H1 (cell line): Measurements from ENCODE around the gene ADARB2. TPM values are rescaled to one million over a fixed set of nuclear protein-coding genes. Genes with fewer than 3 reads are reported as not detected.

Source experiments
- EP300 ChIP-seq, 2 experiments: IDR thresholded peaks; 1 replicate in 1 of 2; 2 replicates in 1 of 2; pipeline ENCODE4 v1.6.1; 2011 to 2012; ENCODE audit warnings: low read depth in 2 of 2, low read length in 2 of 2, mild to moderate bottlenecking in 2 of 2, borderline replicate concordance in 1 of 2, inconsistent platforms in 1 of 2, moderate library complexity in 1 of 2
- SP2 ChIP-seq: IDR thresholded peaks from 2 replicates; pipeline ENCODE4 v1.6.1; 2012; ENCODE audit warnings: mild to moderate bottlenecking, low read length, inconsistent platforms
- polyA plus RNA-seq, 7 experiments: library from polyadenylated mRNA; depleted of rRNA in 3 of 7; stranded (reverse) in 5 of 7; unstranded in 2 of 7; fragments of >200 nt in 5 of 7; fragments of 200-250 nt in 2 of 7; gene quantifications; 1 replicate in 5 of 7; 2 replicates in 1 of 7; 4 replicates in 1 of 7; pipeline versions ENCODE4 v1.2.1 to v1.2.3, GENCODE V29; 2011 to 2013; ENCODE audit warnings: missing spikeins in 2 of 7, mixed read lengths in 2 of 7
- total RNA-seq: library from RNA; stranded (reverse); fragmentation: NEBNext Ultra II Directional; extraction: Animal tissue kit (Norgen Biotek cat#: 25700); gene quantifications from 2 replicates; pipeline ENCODE4 v1.2.1, GENCODE V29; 2021

The ADARB2 gene
- total and polyA plus RNA-seq, 2 of the 8 experiments (the other 6 are each of a cell fraction or from before 2014, with no cell fraction given), result 2.2 to 2.8 TPM

DNA sequence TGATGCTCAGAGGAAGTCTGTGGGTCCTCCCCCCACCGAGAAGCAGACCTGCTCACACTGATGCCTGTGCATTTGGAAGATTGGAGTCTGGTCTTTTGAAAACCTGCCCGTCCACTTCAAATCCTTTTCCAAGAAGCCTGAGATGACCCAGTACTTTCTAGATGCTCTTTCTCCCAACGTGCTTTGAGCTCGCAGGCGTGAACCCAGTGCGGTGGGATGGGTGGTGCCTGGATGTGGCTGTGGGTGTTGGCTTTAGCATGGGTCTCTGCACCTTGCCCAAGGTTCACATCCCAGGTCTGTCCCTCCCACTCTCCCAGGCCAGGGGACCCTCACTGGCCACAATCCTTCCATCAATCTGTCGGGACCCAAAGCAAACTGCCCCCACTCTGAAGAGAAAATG, 170.2 kb downstream of the ADARB2 start (continued):
- TF ChIP-seq EP300 (IDR thresholded peaks at IDR 0.05; ENCODE audit: borderline replicate concordance in 1 of 2, low read depth in 2 of 2, low read length in 2 of 2) (no peak), SP2 (no peak)
